Measurements from ENCODE around the gene AMN1. TPM values are rescaled to one million over a fixed set of nuclear protein-coding genes. Genes with fewer than 3 reads are reported as not detected.
"Not testable (repeated sequence)": the region's sequence is repeated elsewhere in the genome, so short reads cannot be mapped to it uniquely, and the experiment has no call there.

AMN1 gene
- total RNA-seq, 1 donor from 2014 or later, result 15.1 TPM

- DNase-seq (ENCODE audit: low read depth in 2 of 2), result no peak
These were observed 43.0 kb downstream of the AMN1 start for GRCh38 chr12:31685801-31686200.

GRCh38 chr12:31682136-31682962 lies 46.5 kb downstream of the AMN1 start:
- DNase-seq (ENCODE audit: low read depth in 2 of 2), result peak; percentile 93 to 94

- no peak for DNase-seq (ENCODE audit: low read depth in 2 of 2)
These were observed 56.3 kb downstream of the AMN1 start for GRCh38 chr12:31672521-31672920.

GRCh38 chr12:31669582-31669981 lies 59.2 kb downstream of the AMN1 start:
- DNase-seq (ENCODE audit: low read depth in 2 of 2), result not testable (repeated sequence)

GRCh38 chr12:31669020-31669419 lies 59.8 kb downstream of the AMN1 start:
- no peak for DNase-seq (ENCODE audit: low read depth in 2 of 2)

GRCh38 chr12:31664038-31664437 lies 64.8 kb downstream of the AMN1 start:
- DNase-seq (ENCODE audit: low read depth in 2 of 2), result no peak

GRCh38 chr12:31663576-31663975 lies 65.2 kb downstream of the AMN1 start:
- DNase-seq (ENCODE audit: low read depth in 2 of 2), result no peak

GRCh38 chr12:31662176-31662849 lies 66.5 kb downstream of the AMN1 start:
- no peak for DNase-seq (ENCODE audit: low read depth in 2 of 2)

- peak; percentile 77 to 88 for DNase-seq (ENCODE audit: low read depth in 2 of 2)
These were observed 69.5 kb downstream of the AMN1 start, which contains the start of gene ETFBKMT for GRCh38 chr12:31659087-31659942. TSS of gene ETFBKMT (plus strand) at chr12:31659688. CDS start at chr12:31661954, 2,266 bp downstream.

GRCh38 chr12:31658471-31659086 lies 70.2 kb downstream of the AMN1 start:
- DNase-seq (ENCODE audit: low read depth in 2 of 2), result peak in 1 of 2 donors; percentile 6

- DNase-seq (ENCODE audit: low read depth in 2 of 2), result no peak
These were observed 73.0 kb downstream of the AMN1 start for GRCh38 chr12:31655792-31656191.

GRCh38 chr12:31655208-31655607 lies 73.6 kb downstream of the AMN1 start:
- DNase-seq (ENCODE audit: low read depth in 2 of 2), result no peak

GRCh38 chr12:31651893-31652521 lies 76.8 kb downstream of the AMN1 start:
- no peak for DNase-seq (ENCODE audit: low read depth in 2 of 2)

GRCh38 chr12:31650918-31651317 lies 77.9 kb downstream of the AMN1 start:
- DNase-seq (ENCODE audit: low read depth in 2 of 2), result peak in 1 of 2 donors; percentile 31

- DNase-seq (ENCODE audit: low read depth in 2 of 2), result peak; percentile 10 to 33
These were observed 81.7 kb downstream of the AMN1 start for GRCh38 chr12:31647086-31647491.

GRCh38 chr12:31645924-31646323 lies 82.9 kb downstream of the AMN1 start:
- peak; percentile 24 to 65 for DNase-seq (ENCODE audit: low read depth in 2 of 2)

GRCh38 chr12:31644536-31644935 lies 84.3 kb downstream of the AMN1 start:
- no peak for DNase-seq (ENCODE audit: low read depth in 2 of 2)

- no peak for DNase-seq (ENCODE audit: low read depth in 2 of 2)
These were observed 87.2 kb downstream of the AMN1 start for GRCh38 chr12:31641509-31642090.

GRCh38 chr12:31634620-31635019 lies 94.2 kb downstream of the AMN1 start:
- no peak for DNase-seq (ENCODE audit: low read depth in 2 of 2)

- no peak for DNase-seq (ENCODE audit: low read depth in 2 of 2)
These were observed 95.4 kb downstream of the AMN1 start for GRCh38 chr12:31633464-31633863.
